Endothelial cell of umbilical vein (primary cell): ENCODE data around the gene WDR43. TPM values are rescaled to one million over a fixed set of nuclear protein-coding genes. Genes with fewer than 3 reads are reported as not detected.

Experiments used
- BruUV-seq: library from RNA; stranded (reverse); fragments of 400-500 nt; replicated peaks from 2 replicates; lab custom pipeline; 2021; lab: Mats Ljungman, UMichigan
- CTCF ChIA-PET: fragments of 300-600, 350-600 bp; sonication (Branson Sonifier 250); formaldehyde crosslinking; loops from one replicate; lab custom pipeline; 2021; ENCODE audit warnings: antibody characterized with exemption, inconsistent platforms; lab: Charles Lee
- POLR2A ChIA-PET: fragments of 300-600, 350-600 bp; sonication (Branson Sonifier 250); formaldehyde crosslinking; loops from one replicate; lab custom pipeline; 2021; ENCODE audit warnings: antibody characterized with exemption, inconsistent platforms; lab: Charles Lee
- DNase-seq: peaks from one replicate; pipeline ENCODE4 v3.0.0-alpha.2; 2011; ENCODE audit warnings: low read depth, low spot score
- FAIRE-seq: peaks from 2 replicates; lab custom pipeline; 2011; peaks lifted over from hg19 to GRCh38; lab: Jason Lieb, UNC
- H2AFZ ChIP-seq: 2 replicates; pipeline ENCODE4 v1.6.0; 2012; ENCODE audit warnings: low read depth, low read length, control low read depth, inconsistent platforms
- H3K27ac ChIP-seq: 2 replicates; pipeline ENCODE4 v1.5.1; 2011; ENCODE audit warnings: low read depth, mild to moderate bottlenecking, control low read depth, low read length, moderate library complexity; ENCODE audit not compliant: insufficient read depth
- H3K27me3 ChIP-seq, 2 experiments: 2 replicates each; pipeline versions ENCODE4 v1.6.0 to v1.6.1; 2011; ENCODE audit warnings: low read length in 2 of 2, mixed read lengths in 1 of 2; ENCODE audit not compliant: control insufficient read depth in 2 of 2, insufficient read depth in 2 of 2
- H3K36me3 ChIP-seq, 2 experiments: 2 replicates in 1 of 2; 3 replicates in 1 of 2; pipeline ENCODE4 v1.5.1; 2011; ENCODE audit warnings: low read length in 2 of 2, mild to moderate bottlenecking in 1 of 2, moderate library complexity in 1 of 2; ENCODE audit not compliant: control insufficient read depth in 2 of 2, insufficient read depth in 2 of 2; ENCODE audit errors: extremely low read depth in 1 of 2
- H3K4me1 ChIP-seq: 3 replicates; pipeline ENCODE4 v1.5.1; 2011; ENCODE audit warnings: mild to moderate bottlenecking, low read length; ENCODE audit not compliant: control insufficient read depth, insufficient read depth; ENCODE audit errors: extremely low read depth
- H3K4me2 ChIP-seq: 2 replicates; pipeline ENCODE4 v1.6.1; 2011; ENCODE audit warnings: low read length, control low read depth, mixed read lengths; ENCODE audit not compliant: insufficient read depth
- H3K4me3 ChIP-seq, 3 experiments: fragments of 200-600 bp in 1 of 3; sonication (generic), shearing (Covaris generic) in 1 of 3; replicated peaks in 1 of 3; 2 replicates each; pipeline ENCODE4 v1.5.1; 2011 to 2016; ENCODE audit warnings: control low read depth in 3 of 3, low read length in 3 of 3, mild to moderate bottlenecking in 2 of 3, inconsistent platforms in 1 of 3, low read depth in 1 of 3, moderate library complexity in 1 of 3; ENCODE audit not compliant: insufficient read depth in 1 of 3
- H3K79me2 ChIP-seq: 2 replicates; pipeline ENCODE4 v1.6.0; 2012; ENCODE audit warnings: low read length, inconsistent platforms; ENCODE audit not compliant: control insufficient read depth, insufficient read depth
- H3K9ac ChIP-seq: replicated peaks from 2 replicates; pipeline ENCODE3; 2011; ENCODE audit warnings: low read length, control low read depth; ENCODE audit not compliant: insufficient read depth; ENCODE audit errors: extremely low read depth
- H3K9me1 ChIP-seq: replicated peaks from 3 replicates; pipeline ENCODE4 v1.6.0; 2011; ENCODE audit warnings: mild to moderate bottlenecking, low read length; ENCODE audit not compliant: control insufficient read depth, insufficient read depth; ENCODE audit errors: extremely low read depth
- H3K9me3 ChIP-seq: replicated peaks from 2 replicates; pipeline ENCODE4 v1.5.1; 2012; ENCODE audit warnings: low read length, inconsistent platforms; ENCODE audit not compliant: control insufficient read depth, insufficient read depth
- H4K20me1 ChIP-seq: replicated peaks from 2 replicates; pipeline ENCODE3; 2011; ENCODE audit warnings: mild to moderate bottlenecking, low read length; ENCODE audit not compliant: control insufficient read depth, insufficient read depth; ENCODE audit errors: extremely low read depth
- CTCF ChIP-seq, 2 donors: IDR thresholded peaks; 1 replicate in 1 of 2; 2 replicates in 1 of 2; pipeline ENCODE4 v1.5.1; 2011; ENCODE audit warnings: low read length in 2 of 2, mild to moderate bottlenecking in 2 of 2, moderate library complexity in 2 of 2, control low read depth in 1 of 2, inconsistent platforms in 1 of 2, low read depth in 1 of 2; ENCODE audit not compliant: insufficient read depth in 1 of 2; ENCODE audit errors: extremely low read depth in 1 of 2
- FOS ChIP-seq: IDR thresholded peaks from 2 replicates; pipeline ENCODE4 v1.6.1; 2011; ENCODE audit warnings: mild to moderate bottlenecking, low read length, moderate library complexity, borderline replicate concordance; ENCODE audit not compliant: insufficient read depth
- JUN ChIP-seq: IDR thresholded peaks from 2 replicates; pipeline ENCODE4 v1.6.1; 2011; ENCODE audit warnings: borderline replicate concordance, low read depth; ENCODE audit not compliant: insufficient read length, insufficient read depth
- MAX ChIP-seq: IDR thresholded peaks from 2 replicates; pipeline ENCODE4 v1.6.1; 2011; ENCODE audit not compliant: insufficient read depth, insufficient read length
- MYC ChIP-seq: IDR thresholded peaks from one replicate; pipeline ENCODE4 v1.6.1; 2011; ENCODE audit warnings: mild to moderate bottlenecking, low read depth, low read length
- POLR2A ChIP-seq: IDR thresholded peaks from 2 replicates; pipeline ENCODE4 v1.6.1; 2012; ENCODE audit warnings: low read depth, mild to moderate bottlenecking, control low read depth, low read length
- POLR2AphosphoS5 ChIP-seq: IDR thresholded peaks from 2 replicates; pipeline ENCODE4 v1.6.1; 2012; ENCODE audit warnings: low read depth, mild to moderate bottlenecking, control low read depth, low read length, moderate library complexity; ENCODE audit not compliant: insufficient read depth
- dilution Hi-C: fragments of 300-500 bp; cut with MboI; formaldehyde crosslinking; loops from one replicate; pipeline ENCODE4 v1.15.0; 2019; ENCODE audit warnings: low sequenced_read_pairs; ENCODE audit not compliant: extremely low pct_ligation_motif_present
- intact Hi-C: fragments of 100-400 bp; cut with micrococcal nuclease; formaldehyde crosslinking; loops from one replicate; pipeline ENCODE4 v1.10.0; 2022
- polyA plus RNA-seq, 4 experiments: library from polyadenylated mRNA; depleted of rRNA in 3 of 4; stranded (reverse) in 3 of 4; unstranded in 1 of 4; fragments of >200 nt; gene quantifications; 2 replicates each; pipeline versions ENCODE4 v1.2.1 to v1.2.3, GENCODE V29; 2011 to 2012; ENCODE audit warnings: missing spikeins in 1 of 4
- total RNA-seq: library from RNA; stranded (reverse); gene quantifications from 2 replicates; pipeline ENCODE4 v1.2.3, GENCODE V29; 2021

Gene WDR43
- total and polyA plus RNA-seq, 2 donors (not counting 3 experiments of a cell fraction or from before 2014, with no cell fraction given) = 23.7 to 60.6 TPM

GRCh38 chr2:28906376-28906775, 11.9 kb downstream of the WDR43 start:
- Histone ChIP-seq H3K79me2 (peaks cover 90% of the 10 kb centered on the region), H3K9me1 (no peaks in the 10 kb centered on the region), H3K27me3 (no peaks in the 10 kb centered on the region), H3K9ac (no peak overlapping the region), H2AFZ (no peak overlapping the region), H3K4me1 (no peaks in the 10 kb centered on the region), H4K20me1 (peaks cover 8% of the 10 kb centered on the region), H3K27ac (no peak overlapping the region), H3K4me3 (no peak overlapping the region), H3K36me3 (peaks cover 23 to 33% of the 10 kb centered on the region in 2 experiments), H3K9me3 (no peaks in the 10 kb centered on the region), H3K4me2 (no peak overlapping the region)
- ChIA-PET POLR2A (no interaction called here), CTCF (no interaction called here)
- no peak for TF ChIP-seq POLR2AphosphoS5
- BruUV-seq = no TSS peak
- intact Hi-C loops (no loop called here), dilution Hi-C loops (no loop called here)
- no peak for FAIRE-seq
- no peak for DNase-seq

- DNase-seq (no peak), FAIRE-seq (no peak)
- Histone ChIP-seq H3K79me2 (peaks cover 90% of the 10 kb centered on the region), H4K20me1 (peaks cover 7% of the 10 kb centered on the region), H3K9ac (no peak overlapping the region), H3K27ac (no peak overlapping the region), H3K9me3 (no peaks in the 10 kb centered on the region), H3K4me2 (no peak overlapping the region), H3K4me3 (no peak overlapping the region), H3K4me1 (no peaks in the 10 kb centered on the region), H3K27me3 (no peaks in the 10 kb centered on the region), H2AFZ (no peak overlapping the region), H3K36me3 (peaks cover 26 to 33% of the 10 kb centered on the region in 2 experiments), H3K9me1 (no peaks in the 10 kb centered on the region)
- ChIA-PET CTCF (no interaction called here), POLR2A (no interaction called here)
- dilution Hi-C loops = no loop called here
- TF ChIP-seq FOS = no peak
- no peak for TF ChIP-seq JUN
- no peak for TF ChIP-seq CTCF (IDR thresholded peaks at IDR 0.05; ENCODE audit: extremely low read depth in 1 of 2, insufficient read depth in 1 of 2, low read depth in 1 of 2, low read length in 2 of 2)
- no peak for TF ChIP-seq POLR2A
- no peak for TF ChIP-seq MYC
- no peak for TF ChIP-seq POLR2AphosphoS5
- no peak for TF ChIP-seq MAX
- BruUV-seq = no TSS peak
- intact Hi-C loops = no loop called here
Measured at GRCh38 chr2:28906821-28907220, 12.4 kb downstream of the WDR43 start.
